ENCODE measurements around the gene KLHL30. TPM values are rescaled to one million over a fixed set of nuclear protein-coding genes. Genes with fewer than 3 reads are reported as not detected.

Gene KLHL30
- total and polyA plus RNA-seq, 2 experiments from 2014 or later: 0.07 TPM; not detected in 1

DNA sequence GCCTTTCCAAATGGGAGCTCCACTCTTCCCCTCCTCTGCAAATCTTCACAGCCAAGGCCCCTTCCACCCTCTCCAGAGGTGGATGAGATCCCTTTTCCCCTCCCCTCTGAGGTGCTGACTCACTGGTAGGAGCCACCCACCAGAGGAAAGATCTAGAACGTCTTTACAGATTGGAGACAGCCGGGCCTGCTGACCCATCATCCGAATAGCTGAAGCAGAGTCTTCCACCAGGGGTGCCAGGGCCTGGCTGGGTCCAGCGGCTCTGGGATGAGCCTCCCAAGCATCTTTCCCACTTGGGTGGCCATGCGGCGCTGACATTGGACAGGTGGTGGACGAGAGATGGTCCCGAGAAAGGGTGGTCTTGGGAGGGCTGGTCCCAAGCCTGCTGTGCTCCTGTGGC lies 29.3 kb downstream of the KLHL30 start:
- H3K27me3 ChIP-seq (ENCODE audit: insufficient read depth): peaks cover 26% of the 10 kb centered on the region
- DNase-seq (ENCODE audit: low spot score) (no peak), ATAC-seq (no peak)
- no peaks in the 10 kb centered on the region for H3K4me1 Mint-ChIP-seq
- no peak overlapping the region for H3K27ac ChIP-seq (ENCODE audit: low read depth)
- H2AFZ ChIP-seq: no peak overlapping the region
- TF ChIP-seq ZNF331 (CRISPR knock-in tag; IDR thresholded peaks at IDR 0.05; ENCODE audit: low read depth) (no peak), ZNF114 (CRISPR knock-in tag; IDR thresholded peaks at IDR 0.05) (no peak), STAT1 (IDR thresholded peaks at IDR 0.05; ENCODE audit: unreplicated experiment) (no peak), POLR2AphosphoS5 (IDR thresholded peaks at IDR 0.05; ENCODE audit: low read depth) (no peak), CREB1 (CRISPR knock-in tag; IDR thresholded peaks at IDR 0.05; ENCODE audit: low read depth) (no peak), EZH2 (IDR thresholded peaks at IDR 0.05; ENCODE audit: low read depth, unreplicated experiment) (no peak), NANOG (IDR thresholded peaks at IDR 0.05; ENCODE audit: borderline replicate concordance) (no peak), JUNB (IDR thresholded peaks at IDR 0.05; ENCODE audit: unreplicated experiment) (no peak), EZH2phosphoT487 (IDR thresholded peaks at IDR 0.05; ENCODE audit: unreplicated experiment) (no peak)
- TF ChIP-seq, protein P1, sequence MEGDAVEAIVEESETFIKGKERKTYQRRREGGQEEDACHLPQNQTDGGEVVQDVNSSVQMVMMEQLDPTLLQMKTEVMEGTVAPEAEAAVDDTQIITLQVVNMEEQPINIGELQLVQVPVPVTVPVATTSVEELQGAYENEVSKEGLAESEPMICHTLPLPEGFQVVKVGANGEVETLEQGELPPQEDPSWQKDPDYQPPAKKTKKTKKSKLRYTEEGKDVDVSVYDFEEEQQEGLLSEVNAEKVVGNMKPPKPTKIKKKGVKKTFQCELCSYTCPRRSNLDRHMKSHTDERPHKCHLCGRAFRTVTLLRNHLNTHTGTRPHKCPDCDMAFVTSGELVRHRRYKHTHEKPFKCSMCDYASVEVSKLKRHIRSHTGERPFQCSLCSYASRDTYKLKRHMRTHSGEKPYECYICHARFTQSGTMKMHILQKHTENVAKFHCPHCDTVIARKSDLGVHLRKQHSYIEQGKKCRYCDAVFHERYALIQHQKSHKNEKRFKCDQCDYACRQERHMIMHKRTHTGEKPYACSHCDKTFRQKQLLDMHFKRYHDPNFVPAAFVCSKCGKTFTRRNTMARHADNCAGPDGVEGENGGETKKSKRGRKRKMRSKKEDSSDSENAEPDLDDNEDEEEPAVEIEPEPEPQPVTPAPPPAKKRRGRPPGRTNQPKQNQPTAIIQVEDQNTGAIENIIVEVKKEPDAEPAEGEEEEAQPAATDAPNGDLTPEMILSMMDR (conservative IDR thresholded peaks at IDR 0.05; ENCODE audit: low read depth in 2 of 2): no peak
- TF ChIP-seq, protein P2, sequence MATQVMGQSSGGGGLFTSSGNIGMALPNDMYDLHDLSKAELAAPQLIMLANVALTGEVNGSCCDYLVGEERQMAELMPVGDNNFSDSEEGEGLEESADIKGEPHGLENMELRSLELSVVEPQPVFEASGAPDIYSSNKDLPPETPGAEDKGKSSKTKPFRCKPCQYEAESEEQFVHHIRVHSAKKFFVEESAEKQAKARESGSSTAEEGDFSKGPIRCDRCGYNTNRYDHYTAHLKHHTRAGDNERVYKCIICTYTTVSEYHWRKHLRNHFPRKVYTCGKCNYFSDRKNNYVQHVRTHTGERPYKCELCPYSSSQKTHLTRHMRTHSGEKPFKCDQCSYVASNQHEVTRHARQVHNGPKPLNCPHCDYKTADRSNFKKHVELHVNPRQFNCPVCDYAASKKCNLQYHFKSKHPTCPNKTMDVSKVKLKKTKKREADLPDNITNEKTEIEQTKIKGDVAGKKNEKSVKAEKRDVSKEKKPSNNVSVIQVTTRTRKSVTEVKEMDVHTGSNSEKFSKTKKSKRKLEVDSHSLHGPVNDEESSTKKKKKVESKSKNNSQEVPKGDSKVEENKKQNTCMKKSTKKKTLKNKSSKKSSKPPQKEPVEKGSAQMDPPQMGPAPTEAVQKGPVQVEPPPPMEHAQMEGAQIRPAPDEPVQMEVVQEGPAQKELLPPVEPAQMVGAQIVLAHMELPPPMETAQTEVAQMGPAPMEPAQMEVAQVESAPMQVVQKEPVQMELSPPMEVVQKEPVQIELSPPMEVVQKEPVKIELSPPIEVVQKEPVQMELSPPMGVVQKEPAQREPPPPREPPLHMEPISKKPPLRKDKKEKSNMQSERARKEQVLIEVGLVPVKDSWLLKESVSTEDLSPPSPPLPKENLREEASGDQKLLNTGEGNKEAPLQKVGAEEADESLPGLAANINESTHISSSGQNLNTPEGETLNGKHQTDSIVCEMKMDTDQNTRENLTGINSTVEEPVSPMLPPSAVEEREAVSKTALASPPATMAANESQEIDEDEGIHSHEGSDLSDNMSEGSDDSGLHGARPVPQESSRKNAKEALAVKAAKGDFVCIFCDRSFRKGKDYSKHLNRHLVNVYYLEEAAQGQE (IDR thresholded peaks at IDR 0.05; ENCODE audit: unreplicated experiment): no peak
- TF ChIP-seq, protein P3, sequence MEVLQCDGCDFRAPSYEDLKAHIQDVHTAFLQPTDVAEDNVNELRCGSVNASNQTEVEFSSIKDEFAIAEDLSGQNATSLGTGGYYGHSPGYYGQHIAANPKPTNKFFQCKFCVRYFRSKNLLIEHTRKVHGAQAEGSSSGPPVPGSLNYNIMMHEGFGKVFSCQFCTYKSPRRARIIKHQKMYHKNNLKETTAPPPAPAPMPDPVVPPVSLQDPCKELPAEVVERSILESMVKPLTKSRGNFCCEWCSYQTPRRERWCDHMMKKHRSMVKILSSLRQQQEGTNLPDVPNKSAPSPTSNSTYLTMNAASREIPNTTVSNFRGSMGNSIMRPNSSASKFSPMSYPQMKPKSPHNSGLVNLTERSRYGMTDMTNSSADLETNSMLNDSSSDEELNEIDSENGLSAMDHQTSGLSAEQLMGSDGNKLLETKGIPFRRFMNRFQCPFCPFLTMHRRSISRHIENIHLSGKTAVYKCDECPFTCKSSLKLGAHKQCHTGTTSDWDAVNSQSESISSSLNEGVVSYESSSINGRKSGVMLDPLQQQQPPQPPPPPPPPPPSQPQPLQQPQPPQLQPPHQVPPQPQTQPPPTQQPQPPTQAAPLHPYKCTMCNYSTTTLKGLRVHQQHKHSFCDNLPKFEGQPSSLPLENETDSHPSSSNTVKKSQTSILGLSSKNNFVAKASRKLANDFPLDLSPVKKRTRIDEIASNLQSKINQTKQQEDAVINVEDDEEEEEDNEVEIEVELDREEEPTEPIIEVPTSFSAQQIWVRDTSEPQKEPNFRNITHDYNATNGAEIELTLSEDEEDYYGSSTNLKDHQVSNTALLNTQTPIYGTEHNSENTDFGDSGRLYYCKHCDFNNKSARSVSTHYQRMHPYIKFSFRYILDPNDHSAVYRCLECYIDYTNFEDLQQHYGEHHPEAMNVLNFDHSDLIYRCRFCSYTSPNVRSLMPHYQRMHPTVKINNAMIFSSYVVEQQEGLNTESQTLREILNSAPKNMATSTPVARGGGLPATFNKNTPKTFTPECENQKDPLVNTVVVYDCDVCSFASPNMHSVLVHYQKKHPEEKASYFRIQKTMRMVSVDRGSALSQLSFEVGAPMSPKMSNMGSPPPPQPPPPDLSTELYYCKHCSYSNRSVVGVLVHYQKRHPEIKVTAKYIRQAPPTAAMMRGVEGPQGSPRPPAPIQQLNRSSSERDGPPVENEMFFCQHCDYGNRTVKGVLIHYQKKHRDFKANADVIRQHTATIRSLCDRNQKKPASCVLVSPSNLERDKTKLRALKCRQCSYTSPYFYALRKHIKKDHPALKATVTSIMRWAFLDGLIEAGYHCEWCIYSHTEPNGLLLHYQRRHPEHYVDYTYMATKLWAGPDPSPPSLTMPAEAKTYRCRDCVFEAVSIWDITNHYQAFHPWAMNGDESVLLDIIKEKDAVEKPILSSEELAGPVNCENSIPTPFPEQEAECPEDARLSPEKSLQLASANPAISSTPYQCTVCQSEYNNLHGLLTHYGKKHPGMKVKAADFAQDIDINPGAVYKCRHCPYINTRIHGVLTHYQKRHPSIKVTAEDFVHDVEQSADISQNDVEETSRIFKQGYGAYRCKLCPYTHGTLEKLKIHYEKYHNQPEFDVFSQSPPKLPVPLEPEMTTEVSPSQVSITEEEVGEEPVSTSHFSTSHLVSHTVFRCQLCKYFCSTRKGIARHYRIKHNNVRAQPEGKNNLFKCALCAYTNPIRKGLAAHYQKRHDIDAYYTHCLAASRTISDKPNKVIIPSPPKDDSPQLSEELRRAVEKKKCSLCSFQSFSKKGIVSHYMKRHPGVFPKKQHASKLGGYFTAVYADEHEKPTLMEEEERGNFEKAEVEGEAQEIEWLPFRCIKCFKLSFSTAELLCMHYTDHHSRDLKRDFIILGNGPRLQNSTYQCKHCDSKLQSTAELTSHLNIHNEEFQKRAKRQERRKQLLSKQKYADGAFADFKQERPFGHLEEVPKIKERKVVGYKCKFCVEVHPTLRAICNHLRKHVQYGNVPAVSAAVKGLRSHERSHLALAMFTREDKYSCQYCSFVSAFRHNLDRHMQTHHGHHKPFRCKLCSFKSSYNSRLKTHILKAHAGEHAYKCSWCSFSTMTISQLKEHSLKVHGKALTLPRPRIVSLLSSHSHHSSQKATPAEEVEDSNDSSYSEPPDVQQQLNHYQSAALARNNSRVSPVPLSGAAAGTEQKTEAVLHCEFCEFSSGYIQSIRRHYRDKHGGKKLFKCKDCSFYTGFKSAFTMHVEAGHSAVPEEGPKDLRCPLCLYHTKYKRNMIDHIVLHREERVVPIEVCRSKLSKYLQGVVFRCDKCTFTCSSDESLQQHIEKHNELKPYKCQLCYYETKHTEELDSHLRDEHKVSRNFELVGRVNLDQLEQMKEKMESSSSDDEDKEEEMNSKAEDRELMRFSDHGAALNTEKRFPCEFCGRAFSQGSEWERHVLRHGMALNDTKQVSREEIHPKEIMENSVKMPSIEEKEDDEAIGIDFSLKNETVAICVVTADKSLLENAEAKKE (CRISPR knock-in tag; IDR thresholded peaks at IDR 0.05): no peak
- TF ChIP-seq, protein P4, sequence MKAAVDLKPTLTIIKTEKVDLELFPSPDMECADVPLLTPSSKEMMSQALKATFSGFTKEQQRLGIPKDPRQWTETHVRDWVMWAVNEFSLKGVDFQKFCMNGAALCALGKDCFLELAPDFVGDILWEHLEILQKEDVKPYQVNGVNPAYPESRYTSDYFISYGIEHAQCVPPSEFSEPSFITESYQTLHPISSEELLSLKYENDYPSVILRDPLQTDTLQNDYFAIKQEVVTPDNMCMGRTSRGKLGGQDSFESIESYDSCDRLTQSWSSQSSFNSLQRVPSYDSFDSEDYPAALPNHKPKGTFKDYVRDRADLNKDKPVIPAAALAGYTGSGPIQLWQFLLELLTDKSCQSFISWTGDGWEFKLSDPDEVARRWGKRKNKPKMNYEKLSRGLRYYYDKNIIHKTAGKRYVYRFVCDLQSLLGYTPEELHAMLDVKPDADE (IDR thresholded peaks at IDR 0.05): no peak
- no peaks in the 10 kb centered on the region for H4K20me1 ChIP-seq (replicated peaks; ENCODE audit: insufficient read depth)
- H3K36me3 ChIP-seq (ENCODE audit: insufficient read depth): no peaks in the 10 kb centered on the region
- no peaks in the 10 kb centered on the region for H3F3A ChIP-seq (replicated peaks; ENCODE audit: low read depth)
- H3K27ac Mint-ChIP-seq: peak overlapping the region; percentile 88
- no peak overlapping the region for H3K4me3 Mint-ChIP-seq
- H3K27me3 Mint-ChIP-seq (ENCODE audit: insufficient read depth, low read depth, poor library complexity): peaks cover 25% of the 10 kb centered on the region
- no peak overlapping the region for H3K4me2 ChIP-seq
- no peaks in the 10 kb centered on the region for H3K9me3 Mint-ChIP-seq
- no peaks in the 10 kb centered on the region for H3K79me2 ChIP-seq (replicated peaks; ENCODE audit: insufficient read depth)
- no peaks in the 10 kb centered on the region for H3K9me2 ChIP-seq (ENCODE audit: insufficient read depth)
- no peak overlapping the region for H3K4me3 ChIP-seq
- no peaks in the 10 kb centered on the region for H3K4me1 ChIP-seq (ENCODE audit: insufficient read depth)
- H3K36me3 Mint-ChIP-seq (ENCODE audit: low read depth): peaks cover 27% of the 10 kb centered on the region
